ENCODE measurements around the gene CEP112. TPM values are rescaled to one million over a fixed set of nuclear protein-coding genes. Genes with fewer than 3 reads are reported as not detected.

Gene CEP112
- total and polyA plus RNA-seq, 2 of the 13 experiments (the other 11 are each of a cell fraction or from before 2014, with no cell fraction given), result 1.2 to 3.4 TPM

DNA sequence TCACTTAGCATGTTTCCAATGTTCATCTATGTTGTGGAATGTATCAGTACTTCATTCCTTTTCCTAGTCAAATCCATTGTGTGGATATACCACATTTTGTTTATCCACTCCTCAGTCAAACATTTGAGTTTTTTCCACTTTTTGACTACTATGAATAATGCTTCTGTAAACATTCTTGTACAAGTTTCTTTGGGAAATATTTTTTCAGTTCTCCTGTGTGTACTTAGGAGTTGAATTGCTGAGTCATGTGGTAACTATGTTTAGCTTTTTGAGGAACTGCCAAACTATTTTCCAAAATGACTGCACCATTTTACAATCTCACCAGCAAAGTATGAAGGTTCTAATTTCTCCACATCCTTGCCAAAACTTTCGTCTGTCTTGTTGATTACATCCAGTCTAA is 406.8 kb downstream of the CEP112 start (continued):
- TF ChIP-seq, protein P1, sequence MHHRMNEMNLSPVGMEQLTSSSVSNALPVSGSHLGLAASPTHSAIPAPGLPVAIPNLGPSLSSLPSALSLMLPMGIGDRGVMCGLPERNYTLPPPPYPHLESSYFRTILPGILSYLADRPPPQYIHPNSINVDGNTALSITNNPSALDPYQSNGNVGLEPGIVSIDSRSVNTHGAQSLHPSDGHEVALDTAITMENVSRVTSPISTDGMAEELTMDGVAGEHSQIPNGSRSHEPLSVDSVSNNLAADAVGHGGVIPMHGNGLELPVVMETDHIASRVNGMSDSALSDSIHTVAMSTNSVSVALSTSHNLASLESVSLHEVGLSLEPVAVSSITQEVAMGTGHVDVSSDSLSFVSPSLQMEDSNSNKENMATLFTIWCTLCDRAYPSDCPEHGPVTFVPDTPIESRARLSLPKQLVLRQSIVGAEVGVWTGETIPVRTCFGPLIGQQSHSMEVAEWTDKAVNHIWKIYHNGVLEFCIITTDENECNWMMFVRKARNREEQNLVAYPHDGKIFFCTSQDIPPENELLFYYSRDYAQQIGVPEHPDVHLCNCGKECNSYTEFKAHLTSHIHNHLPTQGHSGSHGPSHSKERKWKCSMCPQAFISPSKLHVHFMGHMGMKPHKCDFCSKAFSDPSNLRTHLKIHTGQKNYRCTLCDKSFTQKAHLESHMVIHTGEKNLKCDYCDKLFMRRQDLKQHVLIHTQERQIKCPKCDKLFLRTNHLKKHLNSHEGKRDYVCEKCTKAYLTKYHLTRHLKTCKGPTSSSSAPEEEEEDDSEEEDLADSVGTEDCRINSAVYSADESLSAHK (CRISPR knock-in tag; IDR thresholded peaks at IDR 0.05; ENCODE audit: borderline replicate concordance), result no peak
- TF ChIP-seq SALL2 (CRISPR knock-in tag; IDR thresholded peaks at IDR 0.05), result no peak
- TF ChIP-seq, protein P2, sequence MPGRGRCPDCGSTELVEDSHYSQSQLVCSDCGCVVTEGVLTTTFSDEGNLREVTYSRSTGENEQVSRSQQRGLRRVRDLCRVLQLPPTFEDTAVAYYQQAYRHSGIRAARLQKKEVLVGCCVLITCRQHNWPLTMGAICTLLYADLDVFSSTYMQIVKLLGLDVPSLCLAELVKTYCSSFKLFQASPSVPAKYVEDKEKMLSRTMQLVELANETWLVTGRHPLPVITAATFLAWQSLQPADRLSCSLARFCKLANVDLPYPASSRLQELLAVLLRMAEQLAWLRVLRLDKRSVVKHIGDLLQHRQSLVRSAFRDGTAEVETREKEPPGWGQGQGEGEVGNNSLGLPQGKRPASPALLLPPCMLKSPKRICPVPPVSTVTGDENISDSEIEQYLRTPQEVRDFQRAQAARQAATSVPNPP (CRISPR knock-in tag; IDR thresholded peaks at IDR 0.05), result no peak

DNA sequence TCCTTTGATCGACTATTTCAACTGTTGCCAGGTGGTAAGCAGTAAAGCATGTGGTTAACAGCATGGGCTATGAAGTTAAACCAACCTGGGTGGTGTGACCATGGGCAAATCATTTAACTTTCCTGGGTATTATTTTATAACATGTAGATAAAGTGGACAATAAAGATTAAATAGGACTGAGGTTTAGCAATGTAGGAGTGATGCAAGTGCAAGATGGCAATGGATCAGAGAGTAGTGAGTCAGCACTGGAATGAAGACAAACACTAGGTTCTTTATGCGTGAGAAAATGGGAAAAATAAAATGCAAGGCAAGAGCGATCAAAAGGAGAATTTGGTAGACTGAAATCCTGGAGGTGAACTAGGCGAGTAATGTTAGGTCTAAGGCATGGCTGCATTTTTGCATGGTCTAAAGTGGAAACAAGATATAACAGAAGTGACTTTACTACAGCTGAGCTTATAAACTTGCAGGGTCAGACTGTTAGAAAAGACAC is 408.0 kb downstream of the CEP112 start:
- in situ Hi-C loops (cut with HindIII; ENCODE audit: extremely low pct_ligation_motif_present, low pct_unique_long_range_greater_than_20kb), result no loop called here
- TF ChIP-seq FOSL1 (CRISPR knock-in tag; IDR thresholded peaks at IDR 0.05; ENCODE audit: borderline replicate concordance) (peak; percentile 73; the same call in 1 of the 2 replicates), HCFC1 (IDR thresholded peaks at IDR 0.05; ENCODE audit: low read depth, low read length) (no peak), ZNF331 (CRISPR knock-in tag; IDR thresholded peaks at IDR 0.05) (peak; percentile 29; the same call in 1 of the 2 replicates), KAT8 (CRISPR knock-in tag; IDR thresholded peaks at IDR 0.05) (0 out of 2 replicates have a peak, but pooled peaks have one; percentile 23), KLF16 (CRISPR knock-in tag; IDR thresholded peaks at IDR 0.05) (peak in 1 of 2 experiments; percentile 31; a peak in 1 of 4 replicates), ZNF382 (CRISPR knock-in tag; IDR thresholded peaks at IDR 0.05; ENCODE audit: borderline replicate concordance) (peak; percentile 49; the same call in 1 of the 2 replicates), ZNF484 (CRISPR knock-in tag; IDR thresholded peaks at IDR 0.05; ENCODE audit: borderline replicate concordance, low read depth) (no peak), KLF6 (CRISPR knock-in tag; IDR thresholded peaks at IDR 0.05) (peak; percentile 43; the same call in 1 of the 2 replicates), EP300 (IDR thresholded peaks at IDR 0.05; ENCODE audit: low read depth in 2 of 2, low read length in 2 of 2) (peak; percentile 20 to 85; a peak in 2 of 4 replicates), EP300 (CRISPR knock-in tag; IDR thresholded peaks at IDR 0.05; ENCODE audit: borderline replicate concordance) (peak; percentile 79), ZNF644 (CRISPR knock-in tag; IDR thresholded peaks at IDR 0.05; ENCODE audit: low read depth) (peak; percentile 99), ZMYM3 (CRISPR knock-in tag; IDR thresholded peaks at IDR 0.05) (no peak)
- TF ChIP-seq, protein P3, sequence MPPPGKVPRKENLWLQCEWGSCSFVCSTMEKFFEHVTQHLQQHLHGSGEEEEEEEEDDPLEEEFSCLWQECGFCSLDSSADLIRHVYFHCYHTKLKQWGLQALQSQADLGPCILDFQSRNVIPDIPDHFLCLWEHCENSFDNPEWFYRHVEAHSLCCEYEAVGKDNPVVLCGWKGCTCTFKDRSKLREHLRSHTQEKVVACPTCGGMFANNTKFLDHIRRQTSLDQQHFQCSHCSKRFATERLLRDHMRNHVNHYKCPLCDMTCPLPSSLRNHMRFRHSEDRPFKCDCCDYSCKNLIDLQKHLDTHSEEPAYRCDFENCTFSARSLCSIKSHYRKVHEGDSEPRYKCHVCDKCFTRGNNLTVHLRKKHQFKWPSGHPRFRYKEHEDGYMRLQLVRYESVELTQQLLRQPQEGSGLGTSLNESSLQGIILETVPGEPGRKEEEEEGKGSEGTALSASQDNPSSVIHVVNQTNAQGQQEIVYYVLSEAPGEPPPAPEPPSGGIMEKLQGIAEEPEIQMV (CRISPR knock-in tag; IDR thresholded peaks at IDR 0.05; ENCODE audit: low read depth), result no peak
- TF ChIP-seq, protein P4, sequence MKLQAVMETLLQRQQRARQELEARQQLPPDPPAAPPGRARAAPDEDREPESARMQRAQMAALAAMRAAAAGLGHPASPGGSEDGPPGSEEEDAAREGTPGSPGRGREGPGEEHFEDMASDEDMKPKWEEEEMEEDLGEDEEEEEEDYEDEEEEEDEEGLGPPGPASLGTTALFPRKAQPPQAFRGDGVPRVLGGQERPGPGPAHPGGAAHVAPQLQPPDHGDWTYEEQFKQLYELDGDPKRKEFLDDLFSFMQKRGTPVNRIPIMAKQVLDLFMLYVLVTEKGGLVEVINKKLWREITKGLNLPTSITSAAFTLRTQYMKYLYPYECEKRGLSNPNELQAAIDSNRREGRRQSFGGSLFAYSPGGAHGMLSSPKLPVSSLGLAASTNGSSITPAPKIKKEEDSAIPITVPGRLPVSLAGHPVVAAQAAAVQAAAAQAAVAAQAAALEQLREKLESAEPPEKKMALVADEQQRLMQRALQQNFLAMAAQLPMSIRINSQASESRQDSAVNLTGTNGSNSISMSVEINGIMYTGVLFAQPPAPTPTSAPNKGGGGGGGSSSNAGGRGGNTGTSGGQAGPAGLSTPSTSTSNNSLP (IDR thresholded peaks at IDR 0.05; ENCODE audit: low read depth, low read length), result peak; percentile 88

More for the DNA sequence above, 408.0 kb downstream of the CEP112 start:
- Histone ChIP-seq H3K79me2 (ENCODE audit: insufficient read depth, low read length) (no peaks in the 10 kb centered on the region), H3K36me3 (replicated peaks in 1 of 2; ENCODE audit: control insufficient read depth in 1 of 2, insufficient read depth in 2 of 2, low read length in 2 of 2) (no peaks in the 10 kb centered on the region), H3K4me1 (ENCODE audit: insufficient read depth, low read length) (peaks cover 43% of the 10 kb centered on the region), H3K9ac (ENCODE audit: insufficient read depth, low read depth, low read length) (no peak overlapping the region), H3K27ac (ENCODE audit: extremely low read length, insufficient read depth, low read length) (peak overlapping the region; percentile 48), H3K27me3 (ENCODE audit: control insufficient read depth in 1 of 2, insufficient read depth in 2 of 2, low read length in 2 of 2) (no peaks in the 10 kb centered on the region), H3K4me3 (replicated peaks in 1 of 3; ENCODE audit: insufficient read depth in 1 of 3, low read depth in 2 of 3, low read length in 3 of 3) (no peak overlapping the region), H3K9me3 (ENCODE audit: low read length) (no peaks in the 10 kb centered on the region), H2AFZ (ENCODE audit: low read length) (no peak overlapping the region), H4K20me1 (ENCODE audit: insufficient read depth, low read length) (no peaks in the 10 kb centered on the region), H3K4me2 (ENCODE audit: low read depth, low read length) (no peak overlapping the region)
- ChIA-PET CTCF (ENCODE audit: low intra/inter-chr PET ratio, low total read pairs) (no interaction called here), POLR2A (interaction anchor here (1.0 kb wide), 1 partner anchor 33 kb away, joined by 4 read pairs; no protein-coding TSS in a partner anchor)
- FAIRE-seq (no peak), DNase-seq (ENCODE audit: low spot score) (peak; percentile 90), ATAC-seq (peak; percentile 59)
- intact Hi-C loops (cut with micrococcal nuclease; ENCODE audit: unreplicated experiment), result loop anchor here (2.0 kb wide), 1 partner anchor 33 kb away; no protein-coding TSS in a partner anchor
- no TSS peak for BruUV-seq (replicated peaks)
- WGBS (ENCODE audit: low lambda C conversion rate), result 68% methylated on average over 4 of the region's 4 CpGs

Data from HepG2 (cell line).